ELR (cell line): Measurements from ENCODE around the gene FBXL7.

Experiments used
- DNase-seq: peaks from one replicate; pipeline ENCODE4 v3.0.0-alpha.2; 2015; ENCODE audit warnings: low read depth

FBXL7 gene

DNA sequence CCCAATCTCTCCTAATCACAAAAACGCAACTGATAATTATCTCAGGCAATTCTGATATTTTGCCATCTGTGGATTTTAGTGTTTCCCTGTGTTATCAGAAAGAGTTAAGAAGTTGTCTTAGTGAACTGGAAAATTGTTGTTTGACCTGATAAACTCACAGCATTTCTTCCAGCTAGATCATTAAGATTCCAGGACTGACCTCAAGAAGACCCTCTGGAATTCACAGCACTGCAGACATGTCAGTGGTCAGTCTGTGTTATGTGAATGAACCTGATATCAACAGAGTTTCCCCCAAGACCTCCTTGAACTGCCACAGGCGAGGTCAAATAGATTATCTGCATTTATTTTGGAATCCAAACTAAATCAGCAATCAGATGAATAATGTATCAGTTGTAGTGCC is 174.7 kb downstream of the FBXL7 start:
- no peak for DNase-seq

GRCh38 chr5:15676591-15676990 is 176.6 kb downstream of the FBXL7 start:
- DNase-seq: no peak

DNA sequence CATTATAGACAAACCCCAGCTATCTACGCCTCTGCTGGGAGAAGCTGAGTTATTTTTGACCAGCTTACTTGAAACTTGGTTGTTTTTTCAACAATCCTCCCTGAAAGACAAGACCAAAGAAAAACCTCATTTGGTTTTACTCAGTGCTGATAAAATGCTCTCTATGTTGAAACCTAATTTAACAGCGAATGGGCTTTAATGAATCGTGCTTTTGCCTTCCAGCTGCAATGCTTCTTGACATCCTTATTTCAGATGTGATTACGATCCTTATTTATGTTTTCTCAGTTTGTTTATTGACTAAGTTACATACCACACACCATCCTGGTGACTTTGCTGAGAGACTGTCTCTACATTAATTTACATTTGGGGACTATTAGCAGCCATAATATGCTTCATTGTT is 179.2 kb downstream of the FBXL7 start:
- DNase-seq: no peak

DNA sequence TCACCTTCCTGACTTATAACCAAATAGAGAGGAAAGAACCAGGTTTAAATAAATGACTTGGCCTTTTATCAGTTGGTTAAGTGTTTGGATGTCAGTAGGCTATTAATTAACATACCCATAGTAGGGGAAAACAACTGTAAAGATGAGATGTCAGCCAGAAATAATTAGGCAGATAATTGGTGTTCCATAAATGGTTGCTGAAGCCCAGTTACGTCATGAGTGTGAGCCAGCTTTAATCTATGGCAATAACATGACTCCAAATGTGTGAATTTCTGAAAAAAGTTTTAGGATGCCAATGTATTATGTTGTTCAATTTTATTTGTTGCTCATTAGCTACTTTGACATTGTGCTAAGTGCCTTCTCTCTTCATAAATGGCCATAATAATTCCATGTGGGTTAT is 180.5 kb downstream of the FBXL7 start:
- no peak for DNase-seq

DNA sequence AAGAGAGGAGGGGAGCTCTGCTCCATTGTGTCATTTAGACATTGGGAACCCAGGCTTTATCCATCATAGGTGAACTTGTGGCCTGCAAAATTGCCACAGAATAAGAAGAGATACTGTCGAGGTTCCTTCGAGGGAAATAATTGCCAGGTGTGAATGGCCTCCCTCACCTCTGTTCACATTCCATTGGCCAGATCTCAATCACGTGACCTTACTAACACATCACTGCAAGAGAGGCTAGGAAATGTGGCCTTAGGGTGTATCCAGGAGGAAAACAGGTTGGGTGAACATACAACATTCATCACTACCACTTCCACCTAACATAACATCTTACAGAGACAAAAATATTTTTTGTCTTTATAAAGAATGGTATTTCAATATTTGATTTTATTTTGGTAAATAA is 182.1 kb downstream of the FBXL7 start:
- no peak for DNase-seq

- DNase-seq: no peak
Measured at GRCh38 chr5:15682566-15682965, 182.6 kb downstream of the FBXL7 start.

DNA sequence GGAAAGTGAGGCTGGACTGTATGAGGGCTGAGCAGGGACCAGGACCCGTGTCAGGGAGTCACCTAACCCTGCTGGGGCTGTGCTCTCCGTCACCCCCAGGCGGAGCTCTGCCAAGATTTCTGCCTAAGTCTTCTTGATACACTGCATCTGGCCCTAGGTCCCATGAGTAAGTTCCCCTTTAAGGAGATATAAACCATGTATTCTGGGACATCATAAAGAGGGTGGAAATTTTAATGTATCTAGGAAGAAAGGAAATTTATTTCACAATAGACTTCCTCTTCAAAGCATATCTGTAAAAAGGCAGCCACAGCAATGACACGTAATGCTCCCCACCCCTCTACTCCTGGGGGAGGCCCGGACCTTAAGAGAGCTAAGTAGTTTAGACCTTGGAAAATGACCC is 183.4 kb downstream of the FBXL7 start:
- peak; percentile 27 for DNase-seq

- DNase-seq: no peak
Measured at GRCh38 chr5:15687401-15687800, 187.4 kb downstream of the FBXL7 start.

- no peak for DNase-seq
Measured at GRCh38 chr5:15689836-15690235, 189.9 kb downstream of the FBXL7 start.

DNA sequence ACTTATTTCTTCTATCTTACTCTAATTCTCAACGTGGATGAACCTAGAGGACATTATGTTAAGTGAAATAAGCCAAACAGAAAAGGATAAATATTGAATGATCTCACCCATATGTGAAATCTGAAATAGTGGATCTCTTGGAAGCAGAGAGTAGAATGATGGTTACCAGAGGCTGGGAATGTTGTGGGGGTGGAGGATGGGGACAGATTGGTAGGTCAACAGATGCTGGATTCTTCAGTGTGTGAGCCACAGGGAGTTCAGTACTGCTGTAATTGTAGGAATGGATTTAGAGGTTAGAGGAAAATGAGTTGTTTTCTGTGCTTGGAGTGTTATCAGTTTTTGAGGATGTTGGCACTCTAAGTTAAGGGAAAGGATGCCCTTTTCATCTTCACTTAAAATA is 190.6 kb downstream of the FBXL7 start:
- no peak for DNase-seq

- DNase-seq: no peak
Measured at GRCh38 chr5:15691521-15691920, 191.5 kb downstream of the FBXL7 start.

GRCh38 chr5:15692706-15693381 is 192.9 kb downstream of the FBXL7 start:
- DNase-seq: no peak

GRCh38 chr5:15693382-15693728 is 193.4 kb downstream of the FBXL7 start:
- no peak for DNase-seq

GRCh38 chr5:15693933-15694332 is 194.0 kb downstream of the FBXL7 start:
- DNase-seq: no peak

- DNase-seq: no peak
Measured at GRCh38 chr5:15694696-15695214, 194.8 kb downstream of the FBXL7 start.

- peak; percentile 64 for DNase-seq
Measured at GRCh38 chr5:15695215-15695731, 195.3 kb downstream of the FBXL7 start.

- DNase-seq: no peak
Measured at GRCh38 chr5:15700373-15700772, 200.4 kb downstream of the FBXL7 start.

GRCh38 chr5:15702102-15702501 is 202.1 kb downstream of the FBXL7 start:
- peak; percentile 29 for DNase-seq

DNA sequence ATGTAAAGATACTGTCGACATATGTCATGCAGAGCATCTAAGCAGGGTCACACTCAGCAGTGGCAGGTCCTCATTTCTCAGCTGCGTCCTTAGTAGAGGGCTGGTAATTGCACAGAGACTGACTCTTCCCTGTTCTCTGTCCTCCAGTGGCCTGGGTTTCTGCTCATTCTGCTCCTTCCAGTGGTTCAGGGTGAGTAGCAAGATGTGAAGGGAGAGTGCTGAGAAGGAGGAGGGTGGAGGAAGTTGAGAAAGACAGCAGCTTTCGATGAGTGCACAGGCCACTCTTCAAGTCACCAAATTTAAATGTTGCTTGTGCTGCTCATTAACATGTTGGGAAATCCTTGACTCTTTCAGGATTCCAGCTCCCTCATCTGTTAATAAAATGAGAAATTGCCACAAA is 203.9 kb downstream of the FBXL7 start:
- DNase-seq: no peak

- no peak for DNase-seq
Measured at GRCh38 chr5:15704397-15704947, 204.5 kb downstream of the FBXL7 start.

- no peak for DNase-seq
Measured at GRCh38 chr5:15707631-15708030, 207.7 kb downstream of the FBXL7 start.

DNA sequence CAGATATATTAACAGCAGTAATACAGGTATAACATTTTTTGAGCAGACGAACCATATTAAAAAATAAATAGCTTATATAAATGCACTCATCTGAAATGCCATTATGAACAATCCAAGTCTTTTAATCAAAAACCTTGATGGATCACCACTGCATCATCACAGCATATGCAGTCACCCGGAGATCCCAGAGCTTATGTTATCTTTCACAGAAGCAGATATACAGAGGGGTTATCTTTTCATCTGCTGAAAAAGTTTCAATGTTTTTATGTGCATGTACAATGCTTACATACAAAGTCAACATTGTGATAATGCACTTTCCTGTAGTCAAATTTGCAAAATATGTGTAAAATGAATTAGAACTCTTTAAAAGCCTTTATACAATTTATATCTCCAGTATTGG is 211.9 kb downstream of the FBXL7 start:
- no peak for DNase-seq

- no peak for DNase-seq
Measured at GRCh38 chr5:15715535-15715934, 215.6 kb downstream of the FBXL7 start.

DNA sequence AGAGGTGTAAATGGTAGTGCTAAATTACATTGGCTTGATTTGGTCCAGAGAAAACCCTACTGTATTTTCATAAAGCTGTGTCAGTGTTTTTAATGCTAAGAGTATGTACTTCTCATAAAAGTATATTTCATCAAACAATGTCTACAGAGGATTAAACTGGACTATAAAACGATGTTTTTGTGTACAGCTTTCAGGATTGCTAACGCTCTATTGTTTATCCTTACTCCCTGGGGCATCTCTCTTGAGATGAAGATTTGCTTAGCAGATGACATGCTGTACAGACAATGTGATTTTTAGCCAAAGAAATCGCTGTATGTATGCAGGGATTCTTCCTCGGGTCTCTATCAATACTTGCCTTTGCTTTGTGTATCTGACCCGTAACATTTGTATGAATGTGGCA is 216.0 kb downstream of the FBXL7 start:
- no peak for DNase-seq
